KMS-11 (cell line): ENCODE results near the gene PIERCE2.
"Not testable (repeated sequence)": the region's sequence is repeated elsewhere in the genome, so short reads cannot be mapped to it uniquely, and the experiment has no call there.

Experiments
- H2AFZ ChIP-seq: fragments of 200-600 bp; sonication (generic); 2 replicates; pipeline ENCODE4 v1.6.1; 2016; ENCODE audit warnings: antibody characterized with exemption, mixed run types, low read depth
- H3K27ac ChIP-seq: fragments of 200-600 bp; sonication (generic); 2 replicates; pipeline ENCODE4 v1.6.1; 2016; ENCODE audit warnings: mild to moderate bottlenecking, mixed run types
- H3K27me3 ChIP-seq: fragments of 200-600 bp; sonication (generic); 2 replicates; pipeline ENCODE4 v1.6.1; 2017; ENCODE audit warnings: mild to moderate bottlenecking, low read depth, mixed run types, moderate library complexity; ENCODE audit not compliant: insufficient read depth
- H3K36me3 ChIP-seq: fragments of 200-600 bp; sonication (generic); 2 replicates; pipeline ENCODE4 v1.6.1; 2017; ENCODE audit warnings: mild to moderate bottlenecking, mixed run types; ENCODE audit not compliant: insufficient read depth
- H3K4me1 ChIP-seq: fragments of 200-600 bp; sonication (generic); 2 replicates; pipeline ENCODE4 v1.6.1; 2016; ENCODE audit warnings: mild to moderate bottlenecking, low read depth, mixed run types; ENCODE audit not compliant: poor library complexity, severe bottlenecking
- H3K4me2 ChIP-seq: fragments of 200-600 bp; sonication (generic); 2 replicates; pipeline ENCODE4 v1.7.0; 2016; ENCODE audit warnings: mild to moderate bottlenecking, mixed run types
- H3K4me3 ChIP-seq: fragments of 200-600 bp; sonication (generic); IDR thresholded peaks from 2 replicates; pipeline ENCODE4 v1.6.1; 2017; ENCODE audit warnings: low read depth, low read length, mixed read lengths; ENCODE audit not compliant: insufficient read depth
- H3K79me2 ChIP-seq: fragments of 200-600 bp; sonication (generic); 2 replicates; pipeline ENCODE4 v1.6.1; 2016; ENCODE audit warnings: low read depth, mixed run types; ENCODE audit not compliant: insufficient read depth
- H3K9ac ChIP-seq: fragments of 200-600 bp; sonication (generic); 2 replicates; pipeline ENCODE4 v1.6.1; 2016; ENCODE audit warnings: mild to moderate bottlenecking, mixed run types
- H4K20me1 ChIP-seq: fragments of 200-600 bp; sonication (generic); 2 replicates; pipeline ENCODE4 v1.6.1; 2016; ENCODE audit warnings: mild to moderate bottlenecking, mixed run types; ENCODE audit not compliant: insufficient read depth
- CTCF ChIP-seq: fragments of 200-600 bp; sonication (generic); conservative IDR thresholded peaks from 2 replicates; pipeline ENCODE4 v1.6.1; 2017; ENCODE audit warnings: low read depth, mild to moderate bottlenecking, antibody characterized with exemption, low read length, moderate library complexity, mixed read lengths

PIERCE2 gene

GRCh38 chr15:55383687-55384086 lies 24.6 kb upstream of the PIERCE2 start:
- TF ChIP-seq CTCF, result no peak
- H4K20me1 ChIP-seq, result no peaks in the 10 kb centered on the region
- H2AFZ ChIP-seq, result no peak overlapping the region
- H3K4me3 ChIP-seq, result no peak overlapping the region
- no peaks in the 10 kb centered on the region for H3K79me2 ChIP-seq
- no peaks in the 10 kb centered on the region for H3K27me3 ChIP-seq
- H3K4me1 ChIP-seq, result peaks cover 7% of the 10 kb centered on the region
- H3K27ac ChIP-seq, result no peak overlapping the region
- no peak overlapping the region for H3K9ac ChIP-seq
- no peak overlapping the region for H3K4me2 ChIP-seq
- no peaks in the 10 kb centered on the region; the same call in 1 of the 2 replicates for H3K36me3 ChIP-seq

- no peak overlapping the region for H3K9ac ChIP-seq
- no peaks in the 10 kb centered on the region for H4K20me1 ChIP-seq
- H3K27ac ChIP-seq, result no peak overlapping the region
- H3K4me1 ChIP-seq, result peaks cover 28% of the 10 kb centered on the region
- H3K36me3 ChIP-seq, result no peaks in the 10 kb centered on the region; the same call in 1 of the 2 replicates
- no peak overlapping the region for H3K4me2 ChIP-seq
- H3K27me3 ChIP-seq, result no peaks in the 10 kb centered on the region
- peaks cover 10% of the 10 kb centered on the region; the same call in 1 of the 2 replicates for H3K79me2 ChIP-seq
- no peak overlapping the region for H2AFZ ChIP-seq
- no peak overlapping the region for H3K4me3 ChIP-seq
- no peak for TF ChIP-seq CTCF
These were observed 21.3 kb upstream of the PIERCE2 start for GRCh38 chr15:55387027-55387426.

- no peaks in the 10 kb centered on the region; the same call in 1 of the 2 replicates for H3K36me3 ChIP-seq
- no peak overlapping the region for H3K27ac ChIP-seq
- no peak overlapping the region for H3K9ac ChIP-seq
- no peaks in the 10 kb centered on the region for H4K20me1 ChIP-seq
- no peaks in the 10 kb centered on the region for H3K27me3 ChIP-seq
- H3K4me1 ChIP-seq, result peaks cover 28% of the 10 kb centered on the region
- H3K4me3 ChIP-seq, result no peak overlapping the region
- peaks cover 16% of the 10 kb centered on the region; the same call in 1 of the 2 replicates for H3K79me2 ChIP-seq
- no peak overlapping the region for H2AFZ ChIP-seq
- no peak overlapping the region for H3K4me2 ChIP-seq
- no peak for TF ChIP-seq CTCF
These were observed 19.1 kb upstream of the PIERCE2 start for GRCh38 chr15:55389264-55389607.

- TF ChIP-seq CTCF, result no peak
- Histone ChIP-seq H3K36me3 (no peaks in the 10 kb centered on the region), H3K4me1 (peaks cover 11% of the 10 kb centered on the region), H3K79me2 (peaks cover 38% of the 10 kb centered on the region; the same call in 1 of the 2 replicates), H3K4me2 (no peak overlapping the region), H4K20me1 (no peaks in the 10 kb centered on the region), H3K4me3 (no peak overlapping the region), H3K27ac (no peak overlapping the region), H3K27me3 (no peaks in the 10 kb centered on the region), H2AFZ (no peak overlapping the region), H3K9ac (no peak overlapping the region)
These were observed 13.6 kb upstream of the PIERCE2 start for GRCh38 chr15:55394694-55395093.

- no peak overlapping the region for H3K9ac ChIP-seq
- no peaks in the 10 kb centered on the region for H3K36me3 ChIP-seq
- H3K4me2 ChIP-seq, result no peak overlapping the region
- no peaks in the 10 kb centered on the region for H3K27me3 ChIP-seq
- H3K27ac ChIP-seq, result no peak overlapping the region
- H3K79me2 ChIP-seq, result peaks cover 57% of the 10 kb centered on the region
- no peak overlapping the region for H2AFZ ChIP-seq
- no peak for TF ChIP-seq CTCF
- H4K20me1 ChIP-seq, result no peaks in the 10 kb centered on the region
- H3K4me3 ChIP-seq, result no peak overlapping the region
- H3K4me1 ChIP-seq, result peaks cover 29% of the 10 kb centered on the region
These were observed 10.1 kb upstream of the PIERCE2 start for GRCh38 chr15:55398243-55398642.

- Histone ChIP-seq H3K79me2 (peaks cover 74% of the 10 kb centered on the region), H3K4me1 (peaks cover 47% of the 10 kb centered on the region)
These were observed 8.2 kb upstream of the PIERCE2 start for GRCh38 chr15:55400050-55400449.

More at GRCh38 chr15:55400050-55400449, 8.2 kb upstream of the PIERCE2 start:
- not testable (repeated sequence) for H3K9ac ChIP-seq, H4K20me1 ChIP-seq, H3K27ac ChIP-seq, H3K4me3 ChIP-seq, H3K4me2 ChIP-seq, H3K36me3 ChIP-seq, H3K27me3 ChIP-seq, H2AFZ ChIP-seq
